ENCODE results near the gene TRAF2. TPM values are rescaled to one million over a fixed set of nuclear protein-coding genes. Genes with fewer than 3 reads are reported as not detected.

The TRAF2 gene
- total and polyA plus RNA-seq, 9 of the 15 experiments (the other 6 are each of a cell fraction or from before 2014, with no cell fraction given) = 0.24 to 45.2 (median 18.0) TPM

DNA sequence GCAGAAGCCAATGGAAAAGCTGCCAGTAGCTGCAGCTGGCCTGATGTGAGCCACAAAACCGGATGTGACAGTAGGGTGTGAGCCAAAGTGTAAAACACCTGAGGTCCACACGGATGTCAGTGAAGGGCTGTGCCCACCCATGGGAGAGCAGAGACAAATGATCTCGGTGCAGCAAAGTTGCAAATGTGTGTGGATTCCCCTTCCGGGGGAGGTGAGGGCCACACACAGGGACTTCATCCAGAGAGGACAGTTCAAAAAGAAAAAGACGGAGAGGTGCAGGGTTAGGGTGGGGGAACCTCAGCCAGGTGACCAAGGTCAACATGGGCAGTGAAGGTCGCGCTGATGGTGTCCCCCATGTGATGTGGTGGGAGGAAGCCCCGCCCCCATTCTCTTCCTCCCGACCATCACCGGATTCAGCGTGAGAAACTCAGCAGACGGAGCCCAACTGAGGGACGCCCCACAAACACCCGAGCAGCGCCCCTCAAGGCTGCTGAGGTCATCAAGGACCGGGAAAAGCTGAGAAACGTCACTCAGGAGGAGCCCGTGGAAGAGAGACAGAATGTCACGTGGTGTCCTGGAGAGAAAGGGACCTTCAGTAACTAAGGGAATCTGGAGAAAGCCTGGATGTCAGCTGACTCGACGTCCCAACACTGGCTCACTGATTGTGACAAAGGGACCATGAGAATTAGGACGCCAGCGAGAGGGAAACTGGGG is 79.6 kb downstream of the TRAF2 start (continued):
- TF ChIP-seq ELF2 (CRISPR knock-in tag; IDR thresholded peaks at IDR 0.05) (no peak), CBFA2T2 (conservative IDR thresholded peaks at IDR 0.05) (peak; percentile 57), FOXK1 (CRISPR knock-in tag; IDR thresholded peaks at IDR 0.05; ENCODE audit: borderline replicate concordance) (no peak), TBL1XR1 (IDR thresholded peaks at IDR 0.05; ENCODE audit: low read length in 2 of 2) (no peak), E2F3 (CRISPR knock-in tag; IDR thresholded peaks at IDR 0.05) (no peak), CBX2 (IDR thresholded peaks at IDR 0.05; ENCODE audit: insufficient read depth, low read length, poor library complexity, severe bottlenecking) (no peak), ATF3 (IDR thresholded peaks at IDR 0.05) (peak; percentile 26; the same call in 1 of the 2 replicates), ATF3 (CRISPR knock-in tag; conservative IDR thresholded peaks at IDR 0.05) (no peak), USF1 (CRISPR knock-in tag; IDR thresholded peaks at IDR 0.05) (peak; percentile 79), TOE1 (IDR thresholded peaks at IDR 0.05; ENCODE audit: borderline replicate concordance) (peak; percentile 93; the same call in 1 of the 2 replicates), TOE1 (CRISPR knock-in tag; IDR thresholded peaks at IDR 0.05; ENCODE audit: borderline replicate concordance, low read depth) (no peak), CXXC5 (CRISPR knock-in tag; IDR thresholded peaks at IDR 0.05) (0 out of 2 replicates have a peak, but pooled peaks have one; percentile 16), ZBTB7A (IDR thresholded peaks at IDR 0.05; ENCODE audit: borderline replicate concordance, control insufficient read depth, low read depth, low read length) (peak; percentile 5; the same call in 1 of the 2 replicates), TEAD1 (CRISPR knock-in tag; IDR thresholded peaks at IDR 0.05) (no peak)
- TF ChIP-seq, protein P1, sequence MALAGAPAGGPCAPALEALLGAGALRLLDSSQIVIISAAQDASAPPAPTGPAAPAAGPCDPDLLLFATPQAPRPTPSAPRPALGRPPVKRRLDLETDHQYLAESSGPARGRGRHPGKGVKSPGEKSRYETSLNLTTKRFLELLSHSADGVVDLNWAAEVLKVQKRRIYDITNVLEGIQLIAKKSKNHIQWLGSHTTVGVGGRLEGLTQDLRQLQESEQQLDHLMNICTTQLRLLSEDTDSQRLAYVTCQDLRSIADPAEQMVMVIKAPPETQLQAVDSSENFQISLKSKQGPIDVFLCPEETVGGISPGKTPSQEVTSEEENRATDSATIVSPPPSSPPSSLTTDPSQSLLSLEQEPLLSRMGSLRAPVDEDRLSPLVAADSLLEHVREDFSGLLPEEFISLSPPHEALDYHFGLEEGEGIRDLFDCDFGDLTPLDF (CRISPR knock-in tag; IDR thresholded peaks at IDR 0.05) = no peak
- TF ChIP-seq, protein P2, sequence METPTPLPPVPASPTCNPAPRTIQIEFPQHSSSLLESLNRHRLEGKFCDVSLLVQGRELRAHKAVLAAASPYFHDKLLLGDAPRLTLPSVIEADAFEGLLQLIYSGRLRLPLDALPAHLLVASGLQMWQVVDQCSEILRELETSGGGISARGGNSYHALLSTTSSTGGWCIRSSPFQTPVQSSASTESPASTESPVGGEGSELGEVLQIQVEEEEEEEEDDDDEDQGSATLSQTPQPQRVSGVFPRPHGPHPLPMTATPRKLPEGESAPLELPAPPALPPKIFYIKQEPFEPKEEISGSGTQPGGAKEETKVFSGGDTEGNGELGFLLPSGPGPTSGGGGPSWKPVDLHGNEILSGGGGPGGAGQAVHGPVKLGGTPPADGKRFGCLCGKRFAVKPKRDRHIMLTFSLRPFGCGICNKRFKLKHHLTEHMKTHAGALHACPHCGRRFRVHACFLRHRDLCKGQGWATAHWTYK (CRISPR knock-in tag; IDR thresholded peaks at IDR 0.05) = no peak
